Bronchial epithelial cell (primary cell): Measurements from ENCODE around the gene GLRA3. TPM values are rescaled to one million over a fixed set of nuclear protein-coding genes. Genes with fewer than 3 reads are reported as not detected.

Experiments
- DNase-seq: peaks from one replicate; pipeline ENCODE4 v3.0.0-alpha.2; 2010; ENCODE audit warnings: low read depth
- FAIRE-seq: peaks from 2 replicates; lab custom pipeline; 2011; peaks lifted over from hg19 to GRCh38; lab: Jason Lieb, UNC
- H3K27me3 ChIP-seq: 2 replicates; pipeline ENCODE4 v1.5.1; 2011; ENCODE audit warnings: low read length; ENCODE audit not compliant: control insufficient read depth, insufficient read depth
- H3K36me3 ChIP-seq: 2 replicates; pipeline ENCODE4 v1.5.1; 2011; ENCODE audit warnings: low read length; ENCODE audit not compliant: control insufficient read depth, insufficient read depth
- H3K4me3 ChIP-seq: 2 replicates; pipeline ENCODE4 v1.5.1; 2011; ENCODE audit warnings: mild to moderate bottlenecking, low read depth, low read length, control low read depth
- CTCF ChIP-seq: IDR thresholded peaks from 2 replicates; pipeline ENCODE4 v1.5.1; 2011; ENCODE audit warnings: mild to moderate bottlenecking, moderate library complexity, low read length, control low read depth, inconsistent platforms; ENCODE audit not compliant: insufficient read depth, severe bottlenecking
- total RNA-seq: library from RNA; depleted of rRNA; stranded (reverse); fragments of >200 nt; gene quantifications from 2 replicates; pipeline ENCODE4 v1.2.1, GENCODE V29; 2014

Gene GLRA3
- total RNA-seq, 1 donor from 2014 or later: not detected

GRCh38 chr4:174650711-174651355 is 178.2 kb downstream of the GLRA3 start:
- no peaks in the 10 kb centered on the region for H3K27me3 ChIP-seq
- no peak overlapping the region for H3K4me3 ChIP-seq
- DNase-seq (peak; percentile 82), FAIRE-seq (peak; percentile 55)
- TF ChIP-seq CTCF: no peak
- H3K36me3 ChIP-seq: no peaks in the 10 kb centered on the region

- no peak for FAIRE-seq
- DNase-seq: no peak
- TF ChIP-seq CTCF: no peak
- no peak overlapping the region for H3K4me3 ChIP-seq
- H3K27me3 ChIP-seq: no peaks in the 10 kb centered on the region
- no peaks in the 10 kb centered on the region for H3K36me3 ChIP-seq
Observed at GRCh38 chr4:174648812-174649211, 180.2 kb downstream of the GLRA3 start.

- TF ChIP-seq CTCF: no peak
- H3K27me3 ChIP-seq: no peaks in the 10 kb centered on the region
- DNase-seq (no peak), FAIRE-seq (no peak)
- H3K36me3 ChIP-seq: no peaks in the 10 kb centered on the region
- no peak overlapping the region for H3K4me3 ChIP-seq
Observed at GRCh38 chr4:174646326-174646725, 182.7 kb downstream of the GLRA3 start.

GRCh38 chr4:174640146-174640545 is 188.9 kb downstream of the GLRA3 start:
- DNase-seq (no peak), FAIRE-seq (no peak)
- no peak for TF ChIP-seq CTCF
- no peak overlapping the region for H3K4me3 ChIP-seq
- H3K27me3 ChIP-seq: no peaks in the 10 kb centered on the region
- no peaks in the 10 kb centered on the region for H3K36me3 ChIP-seq

GRCh38 chr4:174635732-174636131 is 193.3 kb downstream of the GLRA3 start:
- no peak overlapping the region for H3K4me3 ChIP-seq
- H3K27me3 ChIP-seq: no peaks in the 10 kb centered on the region
- FAIRE-seq: no peak
- H3K36me3 ChIP-seq: no peaks in the 10 kb centered on the region
- no peak for TF ChIP-seq CTCF
- DNase-seq: no peak

GRCh38 chr4:174633399-174633798 is 195.6 kb downstream of the GLRA3 start:
- no peak for FAIRE-seq
- no peaks in the 10 kb centered on the region for H3K36me3 ChIP-seq
- H3K27me3 ChIP-seq: no peaks in the 10 kb centered on the region

More at GRCh38 chr4:174633399-174633798, 195.6 kb downstream of the GLRA3 start:
- peak; percentile 78 for DNase-seq
- no peak overlapping the region for H3K4me3 ChIP-seq
- TF ChIP-seq CTCF: no peak
